GM12878 (cell line): ENCODE measurements around the gene DDX27. TPM values are rescaled to one million over a fixed set of nuclear protein-coding genes. Genes with fewer than 3 reads are reported as not detected.

Experiments
- BCL11A ChIP-seq: IDR thresholded peaks from 2 replicates; pipeline ENCODE4 v1.6.1; 2011; ENCODE audit warnings: low read depth, low read length
- E2F8 ChIP-seq: fragments of 450-650 bp; IDR thresholded peaks from 2 replicates; pipeline ENCODE4 v1.6.1; 2018; ENCODE audit warnings: mild to moderate bottlenecking, low read depth, moderate library complexity; ENCODE audit not compliant: partially characterized antibody
- IKZF1 ChIP-seq: fragments of 450-650 bp; conservative IDR thresholded peaks from 2 replicates; pipeline ENCODE4 v1.6.1; 2017; ENCODE audit warnings: antibody characterized with exemption, mild to moderate bottlenecking
- IKZF2 ChIP-seq, 2 experiments: fragments of 450-650 bp; IDR thresholded peaks; 2 replicates each; pipeline ENCODE4 v1.6.1; 2017; ENCODE audit warnings: mild to moderate bottlenecking in 2 of 2, moderate library complexity in 2 of 2
- MAX ChIP-seq: IDR thresholded peaks from 2 replicates; pipeline ENCODE4 v1.6.1; 2012; ENCODE audit warnings: low read depth, low read length, improper control_type of control experiment
- NBN ChIP-seq: fragments of 450-650 bp; IDR thresholded peaks from 2 replicates; pipeline ENCODE4 v1.6.1; 2016
- NR2C1 ChIP-seq: fragments of 450-650 bp; IDR thresholded peaks from 2 replicates; pipeline ENCODE4 v1.6.1; 2017; ENCODE audit warnings: antibody characterized with exemption, mild to moderate bottlenecking, moderate library complexity
- PAX8 ChIP-seq: fragments of 450-650 bp; IDR thresholded peaks from 2 replicates; pipeline ENCODE4 v1.6.1; 2017; ENCODE audit warnings: mild to moderate bottlenecking, moderate library complexity
- PBX3 ChIP-seq: IDR thresholded peaks from 2 replicates; pipeline ENCODE4 v1.6.1; 2011; ENCODE audit warnings: mild to moderate bottlenecking, low read depth, low read length, moderate library complexity; ENCODE audit not compliant: insufficient replicate concordance
- PRDM15 ChIP-seq: fragments of 450-650 bp; formaldehyde crosslinking; IDR thresholded peaks from 2 replicates; pipeline ENCODE4 v1.4.0; 2020; ENCODE audit warnings: mild to moderate bottlenecking, moderate library complexity
- RB1 ChIP-seq: fragments of 450-650 bp; formaldehyde crosslinking; IDR thresholded peaks from 2 replicates; pipeline ENCODE4 v1.6.1; 2017; ENCODE audit warnings: mild to moderate bottlenecking, borderline replicate concordance
- SMC3 ChIP-seq: IDR thresholded peaks from 2 replicates; pipeline ENCODE4 v1.6.1; 2011; ENCODE audit warnings: low read length, improper control_type of control experiment, borderline replicate concordance
- STAT3 ChIP-seq: IDR thresholded peaks from 2 replicates; pipeline ENCODE4 v1.6.1; 2011; ENCODE audit warnings: low read depth, low read length, improper control_type of control experiment
- ZBTB40 ChIP-seq: fragments of 450-650 bp; IDR thresholded peaks from 2 replicates; pipeline ENCODE4 v1.6.1; 2016; ENCODE audit warnings: mild to moderate bottlenecking, moderate library complexity, borderline replicate concordance
- ZNF274 ChIP-seq: IDR thresholded peaks from one replicate; pipeline ENCODE4 v1.8.0; 2011; ENCODE audit not compliant: insufficient read length, insufficient read depth
- ZZZ3 ChIP-seq: IDR thresholded peaks from 2 replicates; pipeline ENCODE4 v1.6.1; 2011; ENCODE audit warnings: low read depth; ENCODE audit not compliant: control insufficient read depth, insufficient read length
- polyA plus RNA-seq, 11 experiments: library from polyadenylated mRNA; depleted of rRNA in 4 of 11; unstranded in 6 of 11; stranded (reverse) in 5 of 11; fragments of >200 nt; fragmentation: Nextera tagmentation in 4 of 11; fragmentation: Illumina TruSeq in 1 of 11; extraction: Ambion mirVana in 4 of 11; extraction: Trizol in 1 of 11; gene quantifications; 1 replicate in 1 of 11; 2 replicates in 10 of 11; pipeline versions ENCODE4 v1.2.1 to v1.2.3, GENCODE V29; 2011 to 2016; ENCODE audit warnings: inconsistent platforms in 2 of 11, missing spikeins in 2 of 11, low read depth in 1 of 11
- total RNA-seq, 4 experiments: library from RNA; depleted of rRNA in 3 of 4; stranded (reverse); fragments of >200 nt in 3 of 4; fragmentation: Illumina TruSeq in 1 of 4; extraction: Trizol in 1 of 4; gene quantifications; 2 replicates each; pipeline versions ENCODE4 v1.2.1 to v1.2.3, GENCODE V29; 2013 to 2021

DDX27 gene
- total and polyA plus RNA-seq, 10 of the 15 experiments (the other 5 are each of a cell fraction or from before 2014, with no cell fraction given), result 19.8 to 78.8 (median 54.9) TPM

GRCh38 chr20:49179368-49180277 lies 39.6 kb upstream of the DDX27 start (continued):
- TF ChIP-seq PRDM15 (CRISPR knock-in tag), result no peak
- peak; percentile 30; the same call in 1 of the 2 replicates for TF ChIP-seq NR2C1
- 0 out of 4 replicates have a peak, but pooled peaks of 1 of the 2 experiments have one; percentile 32 for TF ChIP-seq IKZF2 (IDR thresholded peaks at IDR 0.05)
- TF ChIP-seq NBN, result peak; percentile 49; the same call in 1 of the 2 replicates
- TF ChIP-seq MAX, result no peak
- TF ChIP-seq RB1, result no peak
- TF ChIP-seq BCL11A, result peak; percentile 70; the same call in 1 of the 2 replicates
- TF ChIP-seq STAT3, result no peak
- peak; percentile 82 for TF ChIP-seq PBX3
- TF ChIP-seq ZBTB40, result no peak
- no peak for TF ChIP-seq E2F8
- no peak for TF ChIP-seq SMC3
- no peak for TF ChIP-seq PAX8
- TF ChIP-seq ZNF274, result no peak
- no peak for TF ChIP-seq ZZZ3
- peak; percentile 41; the same call in 1 of the 2 replicates for TF ChIP-seq IKZF1
